Coronary artery (tissue), 2 donors: ENCODE results near the gene DHRS2.

Experiments used
- DNase-seq: peaks from one replicate; pipeline ENCODE4 v3.0.0-alpha.2; 2017; ENCODE audit warnings: low spot score
- H3K27ac ChIP-seq, 2 donors: fragments of 200-600 bp; sonication (generic); one replicate each; pipeline ENCODE4 v1.5.1; 2016 to 2019
- H3K4me3 ChIP-seq: fragments of 200-600 bp; sonication (generic); 2 replicates; pipeline ENCODE4 v1.5.1; 2016; ENCODE audit warnings: mild to moderate bottlenecking, moderate library complexity
- TF ChIP-seq, protein P1 (sequence below): fragments of 200-600 bp; sonication (generic); IDR thresholded peaks from one replicate; pipeline ENCODE4 v1.5.1; 2019; ENCODE audit warnings: antibody characterized with exemption

Gene DHRS2

DNA sequence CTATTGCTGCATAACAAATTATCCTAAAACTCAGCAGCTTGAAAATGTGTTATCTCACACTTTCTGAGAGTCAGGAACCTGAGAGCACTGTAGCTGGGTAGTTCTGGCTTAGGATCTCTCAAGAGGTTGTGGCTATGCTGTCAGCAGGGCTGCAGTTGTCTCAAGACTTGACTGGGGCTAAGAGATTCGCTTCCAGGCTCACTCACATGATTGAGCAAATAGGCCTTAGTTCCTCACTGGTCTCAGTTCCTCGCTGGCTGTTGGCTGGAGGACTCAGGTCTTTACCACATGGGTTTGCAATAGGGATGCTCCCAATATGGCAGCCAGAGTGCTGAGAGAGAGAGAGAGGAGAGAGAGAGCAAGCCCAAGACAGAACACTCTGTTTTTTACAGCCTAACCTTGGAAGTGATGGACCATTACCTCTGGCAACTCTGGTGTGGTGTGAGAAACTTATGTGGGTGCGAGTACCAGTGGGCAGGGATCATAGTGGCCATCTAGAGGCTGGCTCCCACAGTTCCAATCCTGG is 15.9 kb upstream of the DHRS2 start:
- peak; percentile 17 for DNase-seq
- TF ChIP-seq, protein P1, sequence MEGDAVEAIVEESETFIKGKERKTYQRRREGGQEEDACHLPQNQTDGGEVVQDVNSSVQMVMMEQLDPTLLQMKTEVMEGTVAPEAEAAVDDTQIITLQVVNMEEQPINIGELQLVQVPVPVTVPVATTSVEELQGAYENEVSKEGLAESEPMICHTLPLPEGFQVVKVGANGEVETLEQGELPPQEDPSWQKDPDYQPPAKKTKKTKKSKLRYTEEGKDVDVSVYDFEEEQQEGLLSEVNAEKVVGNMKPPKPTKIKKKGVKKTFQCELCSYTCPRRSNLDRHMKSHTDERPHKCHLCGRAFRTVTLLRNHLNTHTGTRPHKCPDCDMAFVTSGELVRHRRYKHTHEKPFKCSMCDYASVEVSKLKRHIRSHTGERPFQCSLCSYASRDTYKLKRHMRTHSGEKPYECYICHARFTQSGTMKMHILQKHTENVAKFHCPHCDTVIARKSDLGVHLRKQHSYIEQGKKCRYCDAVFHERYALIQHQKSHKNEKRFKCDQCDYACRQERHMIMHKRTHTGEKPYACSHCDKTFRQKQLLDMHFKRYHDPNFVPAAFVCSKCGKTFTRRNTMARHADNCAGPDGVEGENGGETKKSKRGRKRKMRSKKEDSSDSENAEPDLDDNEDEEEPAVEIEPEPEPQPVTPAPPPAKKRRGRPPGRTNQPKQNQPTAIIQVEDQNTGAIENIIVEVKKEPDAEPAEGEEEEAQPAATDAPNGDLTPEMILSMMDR, result no peak
- H3K4me3 ChIP-seq, result no peak overlapping the region
- H3K27ac ChIP-seq, result no peak overlapping the region

DNA sequence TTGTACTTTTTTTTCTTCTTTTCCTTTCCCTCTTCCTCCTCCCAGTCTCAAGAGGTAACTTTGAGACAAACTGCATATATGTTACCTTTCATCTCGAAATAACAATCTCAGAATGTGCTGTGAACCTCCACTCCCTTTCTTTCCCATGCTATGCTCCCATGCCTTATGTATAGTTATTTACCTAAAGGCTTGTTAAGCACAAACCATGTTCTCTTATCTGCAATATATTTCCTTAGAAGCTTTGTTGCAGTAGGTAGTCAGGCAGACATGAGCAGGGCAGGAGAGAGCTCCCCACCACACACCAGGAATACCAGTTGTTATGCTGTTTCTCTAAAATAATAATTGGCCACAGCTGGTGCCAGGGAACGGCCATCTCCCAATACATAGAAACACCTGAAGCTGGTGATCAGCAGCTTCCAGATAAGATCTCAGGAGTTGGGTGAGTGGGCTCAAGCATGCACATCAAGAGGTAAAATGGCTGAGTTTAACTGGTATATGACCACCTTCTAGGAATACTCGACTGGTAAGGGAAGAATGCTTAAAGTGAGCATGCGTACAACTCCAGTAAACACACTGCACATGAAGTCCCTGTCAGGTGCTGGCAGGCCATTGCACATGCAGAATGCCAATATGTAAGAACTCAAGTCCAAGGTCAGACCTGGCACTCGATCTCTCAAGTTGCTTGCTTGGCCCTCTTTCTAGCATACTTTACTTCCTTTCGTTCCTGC is 14.8 kb upstream of the DHRS2 start:
- peak; percentile 35 for DNase-seq
- H3K4me3 ChIP-seq, result no peak overlapping the region
- no peak overlapping the region for H3K27ac ChIP-seq
- TF ChIP-seq, protein P1, result no peak

DNA sequence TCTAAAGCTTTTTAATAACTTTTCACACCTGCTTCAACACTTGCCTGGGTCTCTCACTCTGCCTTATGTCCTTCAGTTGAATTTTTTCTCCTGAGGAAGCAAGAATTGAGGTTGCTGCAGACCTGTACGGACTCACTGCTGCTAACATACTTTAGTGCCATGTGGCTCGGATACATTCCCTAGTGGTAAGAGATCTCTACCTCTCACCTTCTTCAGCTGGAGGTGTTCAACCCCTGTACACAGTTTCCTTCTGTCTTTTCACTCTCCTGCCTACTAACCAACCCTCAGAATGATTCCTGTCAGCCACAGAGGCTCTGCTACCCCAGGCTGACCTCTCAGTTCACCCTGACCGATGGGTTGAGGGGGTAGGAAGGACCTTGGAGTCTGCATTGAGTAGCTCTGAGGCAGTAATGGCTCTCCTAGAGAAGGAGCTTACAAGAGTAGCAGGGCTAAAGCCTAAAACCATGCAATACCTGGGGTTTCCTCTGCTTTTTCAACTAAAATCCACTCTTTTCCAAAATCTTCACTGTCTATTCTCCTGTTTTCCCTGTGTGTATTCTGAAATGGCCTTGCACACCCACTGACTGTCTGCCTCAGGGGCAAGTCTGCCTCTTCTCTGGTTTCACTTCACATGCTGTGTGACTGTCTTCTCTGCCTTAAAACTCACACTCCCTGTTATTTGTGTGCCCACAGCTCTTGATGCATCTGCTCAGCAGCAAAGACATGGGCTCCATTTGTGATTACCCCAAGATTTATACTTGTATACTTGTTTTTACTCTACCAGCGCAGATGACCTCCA is 14.0 kb upstream of the DHRS2 start:
- H3K27ac ChIP-seq, result no peak overlapping the region
- TF ChIP-seq, protein P1, result no peak
- DNase-seq, result no peak
- H3K4me3 ChIP-seq, result no peak overlapping the region

DNA sequence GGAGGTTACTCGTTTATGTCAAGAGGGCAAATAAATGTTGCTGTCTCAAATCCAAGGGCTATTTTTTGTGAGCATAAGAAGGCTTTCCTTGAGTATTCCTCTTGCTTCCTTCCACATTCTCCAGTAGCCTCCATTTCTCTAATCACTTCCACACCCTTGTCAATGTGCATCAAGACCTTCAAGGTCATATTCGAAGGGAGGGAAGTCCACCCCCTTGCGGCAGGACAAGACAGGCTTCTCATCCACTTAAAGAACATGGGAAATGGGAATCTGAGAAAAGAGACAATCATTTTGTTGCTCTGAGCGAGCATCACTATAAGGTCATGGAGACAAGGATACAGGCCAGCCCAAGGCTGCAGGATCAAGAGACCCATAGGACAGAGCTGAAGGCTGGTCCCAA is 13.2 kb upstream of the DHRS2 start:
- TF ChIP-seq, protein P1, result no peak
- H3K27ac ChIP-seq, result no peak overlapping the region
- no peak overlapping the region for H3K4me3 ChIP-seq
- peak; percentile 21 for DNase-seq

DNA sequence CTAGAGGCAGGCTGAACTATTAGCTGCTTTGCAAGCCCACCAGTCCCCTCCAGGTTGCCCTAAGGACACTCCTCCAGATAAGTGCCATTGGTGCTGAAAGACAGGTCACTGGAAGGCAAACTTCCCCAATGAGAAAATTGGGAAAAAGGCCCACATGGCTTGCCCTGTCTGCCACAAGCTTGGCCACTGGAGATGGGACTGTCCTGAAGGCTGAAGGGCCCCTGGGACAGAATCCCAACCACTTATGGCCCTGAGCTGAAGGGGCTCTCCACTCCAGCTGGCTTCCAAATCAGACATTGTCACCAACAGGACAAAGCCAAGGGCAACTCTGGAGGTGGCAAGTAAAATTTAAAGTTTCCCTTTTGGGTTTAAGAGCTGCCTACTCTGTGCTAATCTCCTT is 12.2 kb upstream of the DHRS2 start:
- TF ChIP-seq, protein P1, result no peak
- H3K4me3 ChIP-seq, result no peak overlapping the region
- peak; percentile 28 for DNase-seq
- H3K27ac ChIP-seq, result no peak overlapping the region

DNA sequence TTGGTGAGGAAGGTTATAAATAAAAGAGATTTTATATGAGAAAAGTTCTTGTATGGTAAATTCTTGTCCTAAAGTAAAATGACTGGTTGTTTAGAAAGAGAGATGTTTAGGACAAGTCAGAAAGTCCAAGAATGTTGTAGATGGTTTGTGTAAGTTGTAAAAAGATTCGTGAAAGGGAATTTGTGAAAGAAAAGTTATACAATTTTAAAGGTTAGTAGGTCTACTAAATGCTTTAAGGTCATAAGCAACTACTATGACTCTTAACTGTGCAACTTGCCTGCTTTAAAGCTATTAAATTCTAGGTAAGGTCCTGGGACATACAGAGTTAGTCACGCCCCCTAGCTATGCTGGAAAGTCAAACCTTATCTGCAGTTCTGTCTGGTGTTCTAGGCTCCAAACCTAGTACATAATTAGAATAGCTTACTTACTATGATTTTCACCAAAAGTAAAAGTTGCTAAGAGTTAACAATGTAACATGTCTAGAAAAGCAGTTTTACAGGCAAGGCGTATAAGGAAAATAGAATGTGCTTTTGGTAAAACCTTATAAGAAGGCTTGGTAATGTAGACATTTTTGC is 11.2 kb upstream of the DHRS2 start:
- Histone ChIP-seq H3K4me3 (no peak overlapping the region), H3K27ac (no peak overlapping the region)
- DNase-seq, result no peak
- TF ChIP-seq, protein P1, result no peak
